ENCODE results near the gene COL4A3. TPM values are rescaled to one million over a fixed set of nuclear protein-coding genes. Genes with fewer than 3 reads are reported as not detected.

COL4A3 gene
- total RNA-seq, 2 donors from 2014 or later, result 1.7 to 2.4 TPM

- peaks cover 36% of the 10 kb centered on the region for H3K27me3 Mint-ChIP-seq (ENCODE audit: insufficient read depth)
- H3K9ac ChIP-seq (ENCODE audit: extremely low read depth, low read length, poor library complexity, severe bottlenecking), result no peak overlapping the region
- no peaks in the 10 kb centered on the region for H3K9me3 ChIP-seq (ENCODE audit: control insufficient read depth, low read length)
- TF ChIP-seq CTCF (conservative IDR thresholded peaks at IDR 0.05), result no peak
- no peak overlapping the region for H3K27ac Mint-ChIP-seq
- H3K4me3 ChIP-seq (ENCODE audit: low read length), result no peak overlapping the region
- H3K4me3 Mint-ChIP-seq, result no peak overlapping the region
- DNase-seq, result peak; percentile 69
- peaks cover 4% of the 10 kb centered on the region for H3K4me1 ChIP-seq (ENCODE audit: control insufficient read depth, insufficient read depth, low read length)
- H3K4me1 Mint-ChIP-seq, result peaks cover 28% of the 10 kb centered on the region
- no peak overlapping the region for H3K27ac ChIP-seq (ENCODE audit: low read depth, low read length)
- H3K9me3 Mint-ChIP-seq, result no peaks in the 10 kb centered on the region
- no peaks in the 10 kb centered on the region for H3K36me3 Mint-ChIP-seq (ENCODE audit: low read depth)
- WGBS, 2 experiments (ENCODE audit: insufficient coverage in 1 of 2, insufficient read length in 1 of 2), result 87 to 88% methylated on average over 7 to 9 of the region's 9 CpGs
- H3K36me3 ChIP-seq (ENCODE audit: control insufficient read depth, insufficient read depth, low read length), result no peaks in the 10 kb centered on the region
- no peaks in the 10 kb centered on the region for H3K27me3 ChIP-seq (ENCODE audit: control insufficient read depth, insufficient read depth, low read length, poor library complexity, severe bottlenecking)
These were observed 42.0 kb downstream of the COL4A3 start for GRCh38 chr2:227206406-227206805.

- Histone ChIP-seq H3K9me3 (ENCODE audit: control insufficient read depth, low read length) (no peaks in the 10 kb centered on the region), H3K27ac (ENCODE audit: low read depth, low read length) (no peak overlapping the region), H3K36me3 (ENCODE audit: control insufficient read depth, insufficient read depth, low read length) (no peaks in the 10 kb centered on the region), H3K4me1 (ENCODE audit: control insufficient read depth, insufficient read depth, low read length) (peaks cover 4% of the 10 kb centered on the region), H3K27me3 (ENCODE audit: control insufficient read depth, insufficient read depth, low read length, poor library complexity, severe bottlenecking) (no peaks in the 10 kb centered on the region), H3K9ac (ENCODE audit: extremely low read depth, low read length, poor library complexity, severe bottlenecking) (peak overlapping the region; percentile 20), H3K4me3 (ENCODE audit: low read length) (no peak overlapping the region)
- 39% methylated on average over 2 of the region's 2 CpGs; no CpG with 5 or more reads in 1 of the 2 experiments for WGBS, 2 experiments (ENCODE audit: insufficient coverage in 1 of 2, insufficient read length in 1 of 2)
- Mint-ChIP-seq H3K27me3 (ENCODE audit: insufficient read depth) (peaks cover 36% of the 10 kb centered on the region), H3K4me1 (peaks cover 28% of the 10 kb centered on the region), H3K36me3 (ENCODE audit: low read depth) (no peaks in the 10 kb centered on the region), H3K27ac (peak overlapping the region; percentile 53), H3K4me3 (peak overlapping the region; percentile 4), H3K9me3 (no peaks in the 10 kb centered on the region)
- TF ChIP-seq CTCF (conservative IDR thresholded peaks at IDR 0.05), result no peak
- peak; percentile 79 for DNase-seq
These were observed 43.1 kb downstream of the COL4A3 start for GRCh38 chr2:227207573-227207972.

GRCh38 chr2:227214622-227215041 is 50.2 kb downstream of the COL4A3 start:
- H3K9me3 Mint-ChIP-seq, result peaks cover 6% of the 10 kb centered on the region
- WGBS, 2 experiments (ENCODE audit: insufficient coverage in 1 of 2, insufficient read length in 1 of 2), result 88 to 91% methylated on average over 1 to 3 of the region's 3 CpGs
- H3K4me1 ChIP-seq (ENCODE audit: control insufficient read depth, insufficient read depth, low read length), result no peaks in the 10 kb centered on the region
- H3K27me3 Mint-ChIP-seq (ENCODE audit: insufficient read depth), result peaks cover 6% of the 10 kb centered on the region
- no peak for DNase-seq
- no peak overlapping the region for H3K4me3 ChIP-seq (ENCODE audit: low read length)
- no peaks in the 10 kb centered on the region for H3K36me3 ChIP-seq (ENCODE audit: control insufficient read depth, insufficient read depth, low read length)
- no peak overlapping the region for H3K9ac ChIP-seq (ENCODE audit: extremely low read depth, low read length, poor library complexity, severe bottlenecking)
- no peaks in the 10 kb centered on the region for H3K27me3 ChIP-seq (ENCODE audit: control insufficient read depth, insufficient read depth, low read length, poor library complexity, severe bottlenecking)
- no peak for TF ChIP-seq CTCF (conservative IDR thresholded peaks at IDR 0.05)
- no peaks in the 10 kb centered on the region for H3K36me3 Mint-ChIP-seq (ENCODE audit: low read depth)
- no peak overlapping the region for H3K4me3 Mint-ChIP-seq
- H3K27ac ChIP-seq (ENCODE audit: low read depth, low read length), result no peak overlapping the region
- no peak overlapping the region for H3K27ac Mint-ChIP-seq
- peaks cover 3% of the 10 kb centered on the region for H3K4me1 Mint-ChIP-seq
- H3K9me3 ChIP-seq (ENCODE audit: control insufficient read depth, low read length), result no peaks in the 10 kb centered on the region
